HepG2 (cell line): ENCODE measurements around the gene MTHFD2L. TPM values are rescaled to one million over a fixed set of nuclear protein-coding genes. Genes with fewer than 3 reads are reported as not detected.

Experiments
- ASH2L ChIP-seq: fragments of 300-600, 200-600 bp; sonication (generic); IDR thresholded peaks from 2 replicates; pipeline ENCODE4 v1.7.0; 2017; ENCODE audit warnings: low read depth, mild to moderate bottlenecking, moderate library complexity, mixed read lengths, low read length; ENCODE audit not compliant: insufficient read length
- CBX1 ChIP-seq: IDR thresholded peaks from one replicate; pipeline ENCODE4 v1.6.1; 2016; ENCODE audit warnings: antibody characterized with exemption, low read depth
- ELF3 ChIP-seq: IDR thresholded peaks from 2 replicates; pipeline ENCODE4 v1.6.1; 2016; ENCODE audit warnings: missing genetic modification reagents, missing compliant biosample characterization
- ETV5 ChIP-seq: IDR thresholded peaks from 2 replicates; pipeline ENCODE4 v1.6.1; 2018; ENCODE audit warnings: missing biosample characterization, missing genetic modification reagents, inconsistent platforms, borderline replicate concordance
- GFI1 ChIP-seq: sonication (generic); formaldehyde crosslinking; IDR thresholded peaks from 2 replicates; pipeline ENCODE4 v1.5.0; 2020; ENCODE audit warnings: missing genetic modification reagents, mild to moderate bottlenecking, borderline replicate concordance
- HDAC6 ChIP-seq: fragments of 200-600 bp; sonication (generic); IDR thresholded peaks from 2 replicates; pipeline ENCODE4 v1.7.0; 2017; ENCODE audit warnings: mild to moderate bottlenecking, antibody characterized with exemption, low read length, low read depth
- HMG20A ChIP-seq: IDR thresholded peaks from 2 replicates; pipeline ENCODE4 v1.6.1; 2016; ENCODE audit warnings: borderline replicate concordance
- HMGA1 ChIP-seq: sonication (generic); formaldehyde crosslinking; conservative IDR thresholded peaks from 2 replicates; pipeline ENCODE4 v1.4.0; 2020; ENCODE audit warnings: missing genetic modification reagents
- JDP2 ChIP-seq: sonication (generic); formaldehyde crosslinking; IDR thresholded peaks from 2 replicates; pipeline ENCODE4 v1.8.1; 2022; ENCODE audit warnings: missing genetic modification reagents, borderline replicate concordance
- KLF9 ChIP-seq: IDR thresholded peaks from 2 replicates; pipeline ENCODE4 v1.6.1; 2016; ENCODE audit warnings: low read depth
- PHF5A ChIP-seq: IDR thresholded peaks from one replicate; pipeline ENCODE4 v1.6.1; 2018; ENCODE audit warnings: low read depth, missing genetic modification reagents; ENCODE audit not compliant: unreplicated experiment
- RBM22 ChIP-seq: fragments of 200-400 bp; formaldehyde crosslinking; optimal IDR thresholded peaks from 2 replicates; pipeline ENCODE3; 2017; ENCODE audit warnings: mild to moderate bottlenecking, low read length, moderate library complexity
- SAFB2 ChIP-seq: sonication (generic); formaldehyde crosslinking; IDR thresholded peaks from 2 replicates; pipeline ENCODE4 v1.5.1; 2020; ENCODE audit warnings: missing genetic modification reagents, low read depth, mild to moderate bottlenecking, borderline replicate concordance
- SAP130 ChIP-seq: IDR thresholded peaks from 2 replicates; pipeline ENCODE4 v1.6.1; 2016; ENCODE audit warnings: low read depth
- SOX6 ChIP-seq, 2 experiments: fragments of 450-650 bp in 1 of 2; sonication (generic) in 1 of 2; formaldehyde crosslinking in 1 of 2; IDR thresholded peaks; 2 replicates each; pipeline versions ENCODE4 v1.4.0 to v1.6.1; 2017 to 2020; ENCODE audit warnings: antibody characterized with exemption in 1 of 2, mild to moderate bottlenecking in 1 of 2, missing genetic modification reagents in 1 of 2
- TCF12 ChIP-seq, 2 experiments: fragments of 450-650 bp in 1 of 2; sonication (generic) in 1 of 2; formaldehyde crosslinking in 1 of 2; IDR thresholded peaks; 2 replicates each; pipeline versions ENCODE4 v1.6.1 to v1.8.0; 2017 to 2022; ENCODE audit warnings: antibody characterized with exemption in 1 of 2, mild to moderate bottlenecking in 1 of 2, missing genetic modification reagents in 1 of 2, moderate library complexity in 1 of 2
- TOPORS ChIP-seq: sonication (generic); formaldehyde crosslinking; IDR thresholded peaks from 2 replicates; pipeline ENCODE4 v1.8.0; 2023; ENCODE audit warnings: mild to moderate bottlenecking, missing genetic modification reagents
- XRCC5 ChIP-seq: fragments of 200-400 bp; formaldehyde crosslinking; optimal IDR thresholded peaks from 2 replicates; pipeline ENCODE3; 2017; ENCODE audit warnings: mild to moderate bottlenecking, low read length
- ZNF766 ChIP-seq: sonication (generic); formaldehyde crosslinking; IDR thresholded peaks from 2 replicates; pipeline ENCODE4 v1.5.0; 2020; ENCODE audit warnings: missing genetic modification reagents, borderline replicate concordance
- ZNF773 ChIP-seq: sonication (generic); formaldehyde crosslinking; IDR thresholded peaks from 2 replicates; pipeline ENCODE4 v1.4.0; 2020; ENCODE audit warnings: missing genetic modification reagents, borderline replicate concordance
- ZSCAN29 ChIP-seq: sonication (generic); formaldehyde crosslinking; conservative IDR thresholded peaks from 2 replicates; pipeline ENCODE4 v1.4.0; 2020; ENCODE audit warnings: mild to moderate bottlenecking, missing genetic modification reagents
- polyA plus RNA-seq, 8 experiments: library from polyadenylated mRNA; depleted of rRNA in 3 of 8; stranded (reverse) in 7 of 8; unstranded in 1 of 8; fragments of >200 nt; fragmentation: Illumina TruSeq in 4 of 8; extraction: Trizol in 4 of 8; gene quantifications; 2 replicates each; pipeline versions ENCODE4 v1.2.1 to v1.2.3, GENCODE V29; 2011 to 2016; ENCODE audit warnings: low read depth in 4 of 8, missing spikeins in 1 of 8, mixed read lengths in 1 of 8; ENCODE audit not compliant: insufficient read depth in 1 of 8
- total RNA-seq, 5 experiments: library from RNA; depleted of rRNA; stranded (reverse); fragments of >200 nt; fragmentation: Illumina TruSeq; extraction: Trizol; gene quantifications; 2 replicates each; pipeline ENCODE4 v1.2.3, GENCODE V29; 2016; ENCODE audit warnings: low read depth in 1 of 5
- TF ChIP-seq, protein P1 (sequence below): sonication (generic); formaldehyde crosslinking; IDR thresholded peaks from 2 replicates; pipeline ENCODE4 v1.4.0; 2020; ENCODE audit warnings: mild to moderate bottlenecking, missing genetic modification reagents
- TF ChIP-seq, protein P2 (sequence below): sonication (generic); formaldehyde crosslinking; IDR thresholded peaks from 2 replicates; pipeline ENCODE4 v1.4.0; 2020; ENCODE audit warnings: missing genetic modification reagents, low read depth, mild to moderate bottlenecking, borderline replicate concordance
- TF ChIP-seq, protein P3 (sequence below): sonication (generic); formaldehyde crosslinking; IDR thresholded peaks from 2 replicates; pipeline ENCODE4 v1.4.0; 2020; ENCODE audit warnings: missing genetic modification reagents, mild to moderate bottlenecking, borderline replicate concordance
- TF ChIP-seq, protein P4 (sequence below): sonication (generic); formaldehyde crosslinking; IDR thresholded peaks from 2 replicates; pipeline ENCODE4 v1.5.0; 2020; ENCODE audit warnings: missing genetic modification reagents

The MTHFD2L gene
- total and polyA plus RNA-seq, 2 of the 13 experiments (the other 11 are each of a cell fraction or from before 2014, with no cell fraction given): 10.5 to 14.9 TPM

DNA sequence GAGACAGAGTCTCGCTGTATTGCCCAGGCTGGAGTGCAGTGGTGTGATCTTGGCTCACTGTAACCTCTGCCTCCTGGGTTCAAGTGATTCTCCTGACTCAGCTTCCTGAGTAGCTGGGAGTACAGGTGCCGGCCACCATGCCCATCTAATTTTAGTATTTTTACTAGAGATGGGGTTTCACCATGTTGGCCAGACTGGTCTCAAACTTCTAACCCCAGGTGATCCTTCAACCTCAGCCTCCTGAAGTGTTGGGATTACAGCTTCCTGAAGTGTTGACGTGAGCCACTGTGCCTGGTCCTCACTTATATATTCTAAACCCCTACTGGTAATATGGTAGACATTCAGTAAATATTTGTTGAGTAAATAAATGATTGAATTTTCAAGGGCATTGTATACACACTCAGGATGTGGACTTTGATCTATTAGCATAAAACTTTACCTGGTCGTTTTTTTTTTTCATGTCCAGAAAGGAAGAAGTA is 33.0 kb downstream of the MTHFD2L start (continued):
- no peak for TF ChIP-seq RBM22
- TF ChIP-seq, protein P1, sequence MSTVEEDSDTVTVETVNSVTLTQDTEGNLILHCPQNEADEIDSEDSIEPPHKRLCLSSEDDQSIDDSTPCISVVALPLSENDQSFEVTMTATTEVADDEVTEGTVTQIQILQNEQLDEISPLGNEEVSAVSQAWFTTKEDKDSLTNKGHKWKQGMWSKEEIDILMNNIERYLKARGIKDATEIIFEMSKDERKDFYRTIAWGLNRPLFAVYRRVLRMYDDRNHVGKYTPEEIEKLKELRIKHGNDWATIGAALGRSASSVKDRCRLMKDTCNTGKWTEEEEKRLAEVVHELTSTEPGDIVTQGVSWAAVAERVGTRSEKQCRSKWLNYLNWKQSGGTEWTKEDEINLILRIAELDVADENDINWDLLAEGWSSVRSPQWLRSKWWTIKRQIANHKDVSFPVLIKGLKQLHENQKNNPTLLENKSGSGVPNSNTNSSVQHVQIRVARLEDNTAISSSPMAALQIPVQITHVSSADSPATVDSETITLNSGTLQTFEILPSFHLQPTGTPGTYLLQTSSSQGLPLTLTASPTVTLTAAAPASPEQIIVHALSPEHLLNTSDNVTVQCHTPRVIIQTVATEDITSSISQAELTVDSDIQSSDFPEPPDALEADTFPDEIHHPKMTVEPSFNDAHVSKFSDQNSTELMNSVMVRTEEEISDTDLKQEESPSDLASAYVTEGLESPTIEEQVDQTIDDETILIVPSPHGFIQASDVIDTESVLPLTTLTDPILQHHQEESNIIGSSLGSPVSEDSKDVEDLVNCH: no peak
- peak; percentile 14; the same call in 1 of the 2 replicates for TF ChIP-seq SAP130 (CRISPR knock-in tag)
- no peak for TF ChIP-seq ASH2L
- peak; percentile 52; the same call in 1 of the 2 replicates for TF ChIP-seq ETV5
- TF ChIP-seq, protein P2, sequence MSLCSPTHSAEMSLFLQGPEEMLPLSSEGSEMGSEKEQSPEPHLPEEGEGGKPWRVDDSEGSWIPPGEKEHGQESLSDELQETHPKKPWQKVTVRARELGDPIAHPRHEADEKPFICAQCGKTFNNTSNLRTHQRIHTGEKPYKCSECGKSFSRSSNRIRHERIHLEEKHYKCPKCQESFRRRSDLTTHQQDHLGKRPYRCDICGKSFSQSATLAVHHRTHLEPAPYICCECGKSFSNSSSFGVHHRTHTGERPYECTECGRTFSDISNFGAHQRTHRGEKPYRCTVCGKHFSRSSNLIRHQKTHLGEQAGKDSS: no peak
- TF ChIP-seq HDAC6: no peak
- no peak for TF ChIP-seq PHF5A
- TF ChIP-seq TCF12 (IDR thresholded peaks at IDR 0.05): no peak
- no peak for TF ChIP-seq TCF12 (CRISPR knock-in tag; IDR thresholded peaks at IDR 0.05)
- peak; percentile 43; the same call in 1 of the 2 replicates for TF ChIP-seq GFI1
- no peak for TF ChIP-seq TOPORS
- TF ChIP-seq KLF9 (CRISPR knock-in tag): no peak
- peak; percentile 79 for TF ChIP-seq ELF3 (CRISPR knock-in tag)
- TF ChIP-seq ZSCAN29 (CRISPR knock-in tag): no peak
- no peak for TF ChIP-seq HMGA1 (CRISPR knock-in tag)
- TF ChIP-seq, protein P3, sequence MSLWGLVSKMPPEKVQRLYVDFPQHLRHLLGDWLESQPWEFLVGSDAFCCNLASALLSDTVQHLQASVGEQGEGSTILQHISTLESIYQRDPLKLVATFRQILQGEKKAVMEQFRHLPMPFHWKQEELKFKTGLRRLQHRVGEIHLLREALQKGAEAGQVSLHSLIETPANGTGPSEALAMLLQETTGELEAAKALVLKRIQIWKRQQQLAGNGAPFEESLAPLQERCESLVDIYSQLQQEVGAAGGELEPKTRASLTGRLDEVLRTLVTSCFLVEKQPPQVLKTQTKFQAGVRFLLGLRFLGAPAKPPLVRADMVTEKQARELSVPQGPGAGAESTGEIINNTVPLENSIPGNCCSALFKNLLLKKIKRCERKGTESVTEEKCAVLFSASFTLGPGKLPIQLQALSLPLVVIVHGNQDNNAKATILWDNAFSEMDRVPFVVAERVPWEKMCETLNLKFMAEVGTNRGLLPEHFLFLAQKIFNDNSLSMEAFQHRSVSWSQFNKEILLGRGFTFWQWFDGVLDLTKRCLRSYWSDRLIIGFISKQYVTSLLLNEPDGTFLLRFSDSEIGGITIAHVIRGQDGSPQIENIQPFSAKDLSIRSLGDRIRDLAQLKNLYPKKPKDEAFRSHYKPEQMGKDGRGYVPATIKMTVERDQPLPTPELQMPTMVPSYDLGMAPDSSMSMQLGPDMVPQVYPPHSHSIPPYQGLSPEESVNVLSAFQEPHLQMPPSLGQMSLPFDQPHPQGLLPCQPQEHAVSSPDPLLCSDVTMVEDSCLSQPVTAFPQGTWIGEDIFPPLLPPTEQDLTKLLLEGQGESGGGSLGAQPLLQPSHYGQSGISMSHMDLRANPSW (CRISPR knock-in tag): no peak
- peak; percentile 98 for TF ChIP-seq HMG20A (CRISPR knock-in tag)
- TF ChIP-seq XRCC5: no peak
- TF ChIP-seq, protein P4, sequence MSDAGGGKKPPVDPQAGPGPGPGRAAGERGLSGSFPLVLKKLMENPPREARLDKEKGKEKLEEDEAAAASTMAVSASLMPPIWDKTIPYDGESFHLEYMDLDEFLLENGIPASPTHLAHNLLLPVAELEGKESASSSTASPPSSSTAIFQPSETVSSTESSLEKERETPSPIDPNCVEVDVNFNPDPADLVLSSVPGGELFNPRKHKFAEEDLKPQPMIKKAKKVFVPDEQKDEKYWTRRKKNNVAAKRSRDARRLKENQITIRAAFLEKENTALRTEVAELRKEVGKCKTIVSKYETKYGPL (CRISPR knock-in tag): no peak
- no peak for TF ChIP-seq ZNF766
- no peak for TF ChIP-seq SOX6 (IDR thresholded peaks at IDR 0.05)
- TF ChIP-seq SOX6 (CRISPR knock-in tag; IDR thresholded peaks at IDR 0.05): peak; percentile 74
- no peak for TF ChIP-seq CBX1
- TF ChIP-seq ZNF773 (CRISPR knock-in tag): no peak
- TF ChIP-seq JDP2 (CRISPR knock-in tag): no peak
- TF ChIP-seq SAFB2 (CRISPR knock-in tag): no peak
